HepG2 (cell line): ENCODE results near the gene DISP1. TPM values are rescaled to one million over a fixed set of nuclear protein-coding genes. Genes with fewer than 3 reads are reported as not detected.
A peak's percentile ranks its signal among the peaks of the same experiment; 100 is the strongest.

ENCODE experiments used
- ARID2 ChIP-seq: sonication (generic); formaldehyde crosslinking; IDR thresholded peaks from 2 replicates; pipeline ENCODE4 v1.8.1; 2022; ENCODE audit warnings: mild to moderate bottlenecking, missing genetic modification reagents, borderline replicate concordance
- CREB1 ChIP-seq, 2 experiments: fragments of 450-650 bp in 1 of 2; IDR thresholded peaks; 2 replicates each; pipeline ENCODE4 v1.6.1; 2016 to 2017; ENCODE audit warnings: control low read depth in 1 of 2, mild to moderate bottlenecking in 1 of 2, missing compliant biosample characterization in 1 of 2, missing genetic modification characterization in 1 of 2
- DR1 ChIP-seq: sonication (generic); formaldehyde crosslinking; IDR thresholded peaks from 2 replicates; pipeline ENCODE4 v1.8.0; 2021; ENCODE audit warnings: mild to moderate bottlenecking, missing genetic modification reagents, inconsistent platforms
- EHMT2 ChIP-seq: fragments of 200-600 bp; sonication (generic); IDR thresholded peaks from 2 replicates; pipeline ENCODE4 v1.7.0; 2017; ENCODE audit warnings: antibody characterized with exemption, low read depth, low read length, borderline replicate concordance
- ESRRA ChIP-seq: sonication (generic); formaldehyde crosslinking; IDR thresholded peaks from 2 replicates; pipeline ENCODE4 v1.5.1; 2020; ENCODE audit warnings: mild to moderate bottlenecking, low read depth, missing genetic modification reagents
- GLI4 ChIP-seq: sonication (generic); formaldehyde crosslinking; IDR thresholded peaks from 2 replicates; pipeline ENCODE4 v1.5.1; 2020; ENCODE audit warnings: missing genetic modification reagents, mild to moderate bottlenecking, moderate library complexity, borderline replicate concordance
- HMG20A ChIP-seq: IDR thresholded peaks from 2 replicates; pipeline ENCODE4 v1.6.1; 2016; ENCODE audit warnings: borderline replicate concordance
- HMGA1 ChIP-seq: sonication (generic); formaldehyde crosslinking; conservative IDR thresholded peaks from 2 replicates; pipeline ENCODE4 v1.4.0; 2020; ENCODE audit warnings: missing genetic modification reagents
- REL ChIP-seq: sonication (generic); formaldehyde crosslinking; conservative IDR thresholded peaks from 2 replicates; pipeline ENCODE4 v1.8.0; 2022; ENCODE audit warnings: mild to moderate bottlenecking, missing genetic modification reagents, moderate library complexity
- SP1 ChIP-seq, 2 experiments: fragments of 450-650 bp in 1 of 2; sonication (generic) in 1 of 2; formaldehyde crosslinking in 1 of 2; IDR thresholded peaks; 2 replicates each; pipeline versions ENCODE4 v1.4.0 to v1.6.1; 2016 to 2020; ENCODE audit warnings: missing genetic modification reagents in 1 of 2
- SRY ChIP-seq: sonication (generic); formaldehyde crosslinking; IDR thresholded peaks from 2 replicates; pipeline ENCODE4 v1.8.0; 2022; ENCODE audit warnings: mild to moderate bottlenecking, missing genetic modification reagents
- WIZ ChIP-seq: sonication (generic); formaldehyde crosslinking; IDR thresholded peaks from 2 replicates; pipeline ENCODE4 v1.5.1; 2020; ENCODE audit warnings: mild to moderate bottlenecking, missing genetic modification reagents
- ZFP90 ChIP-seq: sonication (generic); formaldehyde crosslinking; IDR thresholded peaks from 2 replicates; pipeline ENCODE4 v1.8.0; 2022; ENCODE audit warnings: missing genetic modification reagents, mild to moderate bottlenecking, inconsistent platforms, borderline replicate concordance
- ZIK1 ChIP-seq: sonication (generic); formaldehyde crosslinking; IDR thresholded peaks from 2 replicates; pipeline ENCODE4 v1.5.0; 2020; ENCODE audit warnings: mild to moderate bottlenecking, low read depth, missing genetic modification reagents, borderline replicate concordance
- ZNF484 ChIP-seq: sonication (generic); formaldehyde crosslinking; IDR thresholded peaks from 2 replicates; pipeline ENCODE4 v1.5.1; 2020; ENCODE audit warnings: mild to moderate bottlenecking, low read depth, missing genetic modification reagents, borderline replicate concordance
- ZNF709 ChIP-seq: sonication (generic); formaldehyde crosslinking; IDR thresholded peaks from 2 replicates; pipeline ENCODE4 v1.5.0; 2020; ENCODE audit warnings: mild to moderate bottlenecking, missing genetic modification reagents
- ZNF737 ChIP-seq: sonication (generic); formaldehyde crosslinking; IDR thresholded peaks from 2 replicates; pipeline ENCODE4 v1.5.0; 2020; ENCODE audit warnings: missing genetic modification reagents, mild to moderate bottlenecking, borderline replicate concordance
- polyA plus RNA-seq, 8 experiments: library from polyadenylated mRNA; depleted of rRNA in 3 of 8; stranded (reverse) in 7 of 8; unstranded in 1 of 8; fragments of >200 nt; fragmentation: Illumina TruSeq in 4 of 8; extraction: Trizol in 4 of 8; gene quantifications; 2 replicates each; pipeline versions ENCODE4 v1.2.1 to v1.2.3, GENCODE V29; 2011 to 2016; ENCODE audit warnings: low read depth in 4 of 8, missing spikeins in 1 of 8, mixed read lengths in 1 of 8; ENCODE audit not compliant: insufficient read depth in 1 of 8
- total RNA-seq, 5 experiments: library from RNA; depleted of rRNA; stranded (reverse); fragments of >200 nt; fragmentation: Illumina TruSeq; extraction: Trizol; gene quantifications; 2 replicates each; pipeline ENCODE4 v1.2.3, GENCODE V29; 2016; ENCODE audit warnings: low read depth in 1 of 5
- TF ChIP-seq, protein P1 (sequence below): IDR thresholded peaks from 2 replicates; pipeline ENCODE4 v1.6.1; 2016
- TF ChIP-seq, protein P2 (sequence below): sonication (generic); formaldehyde crosslinking; IDR thresholded peaks from 2 replicates; pipeline ENCODE4 v1.5.0; 2020; ENCODE audit warnings: missing genetic modification reagents
- TF ChIP-seq, protein P3 (sequence below): sonication (generic); formaldehyde crosslinking; IDR thresholded peaks from 2 replicates; pipeline ENCODE4 v1.5.1; 2020; ENCODE audit warnings: missing genetic modification reagents, mild to moderate bottlenecking, borderline replicate concordance
- TF ChIP-seq, protein P4 (sequence below): sonication (generic); formaldehyde crosslinking; IDR thresholded peaks from 2 replicates; pipeline ENCODE4 v1.8.1; 2023; ENCODE audit warnings: mild to moderate bottlenecking, moderate library complexity, missing genetic modification reagents
- TF ChIP-seq, protein P5 (sequence below): IDR thresholded peaks from 2 replicates; pipeline ENCODE4 v1.6.1; 2018; ENCODE audit warnings: missing genetic modification reagents

The DISP1 gene
- total and polyA plus RNA-seq, 2 of the 13 experiments (the other 11 are each of a cell fraction or from before 2014, with no cell fraction given): 1.9 to 2.0 TPM

DNA sequence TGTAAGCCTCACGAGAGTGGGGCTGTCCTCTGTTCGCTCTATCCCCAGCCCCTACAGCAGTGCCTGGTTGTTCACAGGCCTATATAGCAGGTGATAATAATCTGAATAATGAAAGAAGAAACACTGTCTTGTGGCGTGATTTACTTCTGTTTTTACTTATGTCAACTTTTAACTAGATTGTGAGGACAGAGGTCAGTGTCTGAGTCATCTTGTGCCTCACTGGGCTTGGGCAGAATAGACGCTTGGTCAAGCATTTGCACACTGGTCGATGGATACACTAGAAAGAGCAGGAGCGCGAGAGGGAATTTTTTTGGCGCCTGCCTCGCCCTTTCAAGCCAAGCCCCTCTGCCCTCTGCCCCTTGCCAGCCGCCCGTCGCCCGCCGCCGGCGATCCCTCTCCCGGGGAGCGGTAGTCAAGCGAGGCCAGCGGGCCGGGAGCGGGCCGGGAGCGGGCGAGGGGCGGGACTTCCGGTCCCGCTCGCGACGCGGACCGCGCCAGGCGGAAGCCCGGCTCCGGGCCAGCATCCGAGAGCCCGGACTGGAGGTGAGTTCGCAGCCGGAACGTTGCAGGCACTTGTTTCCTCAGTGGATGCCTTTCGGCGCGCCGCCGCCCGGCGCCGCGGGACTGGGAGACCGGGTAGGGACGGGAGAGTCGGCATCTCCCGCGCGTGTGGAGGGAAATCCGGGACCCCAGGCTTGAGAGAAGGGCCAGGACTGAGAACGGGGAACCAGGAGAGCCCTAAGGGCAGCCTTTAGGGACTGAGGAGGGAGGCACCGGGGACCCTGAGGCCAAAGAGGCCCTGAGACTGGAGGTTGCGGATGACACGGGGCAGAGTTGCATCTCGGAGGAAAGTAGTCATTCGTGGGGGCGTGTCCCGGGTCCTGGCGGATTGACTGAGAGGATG lies at the start of gene DISP1 (continued):
- no peak for TF ChIP-seq ZNF484 (CRISPR knock-in tag)
- TF ChIP-seq ZNF709: no peak
- TF ChIP-seq HMG20A: no peak
- no peak for TF ChIP-seq HMGA1 (CRISPR knock-in tag)
- TF ChIP-seq DR1 (CRISPR knock-in tag): no peak
- peak; percentile 54; the same call in 1 of the 2 replicates for TF ChIP-seq ESRRA (CRISPR knock-in tag)
- peak; percentile 43; the same call in 1 of the 2 replicates for TF ChIP-seq ZFP90 (CRISPR knock-in tag)
- TF ChIP-seq ZNF737 (CRISPR knock-in tag): no peak; the same call in 1 of the 2 replicates
- TF ChIP-seq CREB1 (IDR thresholded peaks at IDR 0.05): no peak
- no peak for TF ChIP-seq CREB1 (CRISPR knock-in tag; IDR thresholded peaks at IDR 0.05)
- TF ChIP-seq GLI4 (CRISPR knock-in tag): no peak
- no peak for TF ChIP-seq SP1 (IDR thresholded peaks at IDR 0.05)
- TF ChIP-seq SP1 (CRISPR knock-in tag; IDR thresholded peaks at IDR 0.05): no peak
- TF ChIP-seq, protein P1, sequence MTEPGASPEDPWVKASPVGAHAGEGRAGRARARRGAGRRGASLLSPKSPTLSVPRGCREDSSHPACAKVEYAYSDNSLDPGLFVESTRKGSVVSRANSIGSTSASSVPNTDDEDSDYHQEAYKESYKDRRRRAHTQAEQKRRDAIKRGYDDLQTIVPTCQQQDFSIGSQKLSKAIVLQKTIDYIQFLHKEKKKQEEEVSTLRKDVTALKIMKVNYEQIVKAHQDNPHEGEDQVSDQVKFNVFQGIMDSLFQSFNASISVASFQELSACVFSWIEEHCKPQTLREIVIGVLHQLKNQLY (CRISPR knock-in tag): no peak
- peak; percentile 64; the same call in 1 of the 2 replicates for TF ChIP-seq ARID2 (CRISPR knock-in tag)
- TF ChIP-seq REL (CRISPR knock-in tag): no peak
- TF ChIP-seq ZIK1: no peak
- TF ChIP-seq, protein P2, sequence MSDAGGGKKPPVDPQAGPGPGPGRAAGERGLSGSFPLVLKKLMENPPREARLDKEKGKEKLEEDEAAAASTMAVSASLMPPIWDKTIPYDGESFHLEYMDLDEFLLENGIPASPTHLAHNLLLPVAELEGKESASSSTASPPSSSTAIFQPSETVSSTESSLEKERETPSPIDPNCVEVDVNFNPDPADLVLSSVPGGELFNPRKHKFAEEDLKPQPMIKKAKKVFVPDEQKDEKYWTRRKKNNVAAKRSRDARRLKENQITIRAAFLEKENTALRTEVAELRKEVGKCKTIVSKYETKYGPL (CRISPR knock-in tag): no peak
- TF ChIP-seq, protein P3, sequence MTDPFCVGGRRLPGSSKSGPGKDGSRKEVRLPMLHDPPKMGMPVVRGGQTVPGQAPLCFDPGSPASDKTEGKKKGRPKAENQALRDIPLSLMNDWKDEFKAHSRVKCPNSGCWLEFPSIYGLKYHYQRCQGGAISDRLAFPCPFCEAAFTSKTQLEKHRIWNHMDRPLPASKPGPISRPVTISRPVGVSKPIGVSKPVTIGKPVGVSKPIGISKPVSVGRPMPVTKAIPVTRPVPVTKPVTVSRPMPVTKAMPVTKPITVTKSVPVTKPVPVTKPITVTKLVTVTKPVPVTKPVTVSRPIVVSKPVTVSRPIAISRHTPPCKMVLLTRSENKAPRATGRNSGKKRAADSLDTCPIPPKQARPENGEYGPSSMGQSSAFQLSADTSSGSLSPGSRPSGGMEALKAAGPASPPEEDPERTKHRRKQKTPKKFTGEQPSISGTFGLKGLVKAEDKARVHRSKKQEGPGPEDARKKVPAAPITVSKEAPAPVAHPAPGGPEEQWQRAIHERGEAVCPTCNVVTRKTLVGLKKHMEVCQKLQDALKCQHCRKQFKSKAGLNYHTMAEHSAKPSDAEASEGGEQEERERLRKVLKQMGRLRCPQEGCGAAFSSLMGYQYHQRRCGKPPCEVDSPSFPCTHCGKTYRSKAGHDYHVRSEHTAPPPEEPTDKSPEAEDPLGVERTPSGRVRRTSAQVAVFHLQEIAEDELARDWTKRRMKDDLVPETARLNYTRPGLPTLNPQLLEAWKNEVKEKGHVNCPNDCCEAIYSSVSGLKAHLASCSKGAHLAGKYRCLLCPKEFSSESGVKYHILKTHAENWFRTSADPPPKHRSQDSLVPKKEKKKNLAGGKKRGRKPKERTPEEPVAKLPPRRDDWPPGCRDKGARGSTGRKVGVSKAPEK (CRISPR knock-in tag): no peak
- no peak for TF ChIP-seq WIZ (CRISPR knock-in tag)
- TF ChIP-seq, protein P4, sequence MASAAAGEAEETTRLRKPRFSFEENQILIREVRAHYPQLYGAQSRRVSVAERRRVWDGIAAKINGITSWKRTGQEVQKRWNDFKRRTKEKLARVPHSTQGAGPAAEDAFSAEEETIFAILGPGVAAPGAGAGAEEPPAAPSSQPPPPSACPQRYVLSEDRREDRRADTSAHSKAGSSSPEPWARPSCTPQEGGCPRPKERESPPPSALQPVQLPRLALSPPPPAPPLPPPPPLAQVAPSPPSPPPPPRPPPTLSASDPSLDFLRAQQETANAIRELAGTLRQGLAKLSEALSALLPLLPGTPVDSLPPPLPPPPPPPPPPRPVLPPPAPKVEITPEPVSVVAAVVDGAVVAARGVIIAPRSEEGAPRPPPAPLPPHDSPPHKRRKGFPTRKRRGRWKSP: no peak
- TF ChIP-seq SRY: peak; percentile 60; the same call in 1 of the 2 replicates
- TF ChIP-seq EHMT2: no peak
- TF ChIP-seq, protein P5, sequence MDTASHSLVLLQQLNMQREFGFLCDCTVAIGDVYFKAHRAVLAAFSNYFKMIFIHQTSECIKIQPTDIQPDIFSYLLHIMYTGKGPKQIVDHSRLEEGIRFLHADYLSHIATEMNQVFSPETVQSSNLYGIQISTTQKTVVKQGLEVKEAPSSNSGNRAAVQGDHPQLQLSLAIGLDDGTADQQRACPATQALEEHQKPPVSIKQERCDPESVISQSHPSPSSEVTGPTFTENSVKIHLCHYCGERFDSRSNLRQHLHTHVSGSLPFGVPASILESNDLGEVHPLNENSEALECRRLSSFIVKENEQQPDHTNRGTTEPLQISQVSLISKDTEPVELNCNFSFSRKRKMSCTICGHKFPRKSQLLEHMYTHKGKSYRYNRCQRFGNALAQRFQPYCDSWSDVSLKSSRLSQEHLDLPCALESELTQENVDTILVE (CRISPR knock-in tag): no peak
